ENCODE data around the gene ROR2.

DNA sequence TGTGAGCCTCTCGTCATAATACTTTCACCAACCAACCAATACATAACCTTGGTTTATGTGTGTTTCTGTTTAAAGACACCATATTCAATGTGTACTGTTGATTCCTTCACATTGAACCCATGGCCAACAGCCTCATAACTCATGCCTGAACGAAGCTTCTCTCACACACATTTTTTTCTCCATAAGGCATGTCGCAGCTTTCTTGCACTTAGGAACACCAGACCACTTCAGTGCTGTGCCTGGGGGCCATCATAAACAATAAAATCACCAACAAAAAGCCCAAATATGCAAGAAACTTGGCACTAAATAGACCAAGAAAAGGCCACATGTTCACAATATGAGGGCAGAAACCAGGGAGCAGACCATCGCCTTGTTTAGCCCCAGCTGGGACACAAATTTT lies 192.2 kb downstream of the ROR2 start:
- TF ChIP-seq TAF7 (optimal IDR thresholded peaks at IDR 0.05; ENCODE audit: borderline replicate concordance, low read depth, low read length): no peak
- TF ChIP-seq EP300 (IDR thresholded peaks at IDR 0.05; ENCODE audit: borderline replicate concordance in 1 of 2, low read depth in 2 of 2, low read length in 2 of 2): no peak
- TF ChIP-seq, protein P1, sequence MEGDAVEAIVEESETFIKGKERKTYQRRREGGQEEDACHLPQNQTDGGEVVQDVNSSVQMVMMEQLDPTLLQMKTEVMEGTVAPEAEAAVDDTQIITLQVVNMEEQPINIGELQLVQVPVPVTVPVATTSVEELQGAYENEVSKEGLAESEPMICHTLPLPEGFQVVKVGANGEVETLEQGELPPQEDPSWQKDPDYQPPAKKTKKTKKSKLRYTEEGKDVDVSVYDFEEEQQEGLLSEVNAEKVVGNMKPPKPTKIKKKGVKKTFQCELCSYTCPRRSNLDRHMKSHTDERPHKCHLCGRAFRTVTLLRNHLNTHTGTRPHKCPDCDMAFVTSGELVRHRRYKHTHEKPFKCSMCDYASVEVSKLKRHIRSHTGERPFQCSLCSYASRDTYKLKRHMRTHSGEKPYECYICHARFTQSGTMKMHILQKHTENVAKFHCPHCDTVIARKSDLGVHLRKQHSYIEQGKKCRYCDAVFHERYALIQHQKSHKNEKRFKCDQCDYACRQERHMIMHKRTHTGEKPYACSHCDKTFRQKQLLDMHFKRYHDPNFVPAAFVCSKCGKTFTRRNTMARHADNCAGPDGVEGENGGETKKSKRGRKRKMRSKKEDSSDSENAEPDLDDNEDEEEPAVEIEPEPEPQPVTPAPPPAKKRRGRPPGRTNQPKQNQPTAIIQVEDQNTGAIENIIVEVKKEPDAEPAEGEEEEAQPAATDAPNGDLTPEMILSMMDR (IDR thresholded peaks at IDR 0.05; ENCODE audit: control extremely low read depth in 1 of 3, insufficient read depth in 1 of 3, low read depth in 1 of 3, low read length in 3 of 3): no peak
- TF ChIP-seq SP2 (IDR thresholded peaks at IDR 0.05; ENCODE audit: low read length): no peak
- no peak for TF ChIP-seq RNF2 (IDR thresholded peaks at IDR 0.05; ENCODE audit: borderline replicate concordance, low read depth, low read length, missing control alignments, poor library complexity, severe bottlenecking)
- TF ChIP-seq SUZ12 (IDR thresholded peaks at IDR 0.05; ENCODE audit: low read length): no peak
- no peak for TF ChIP-seq NANOG (IDR thresholded peaks at IDR 0.05; ENCODE audit: insufficient read depth, low read depth, low read length, poor library complexity, severe bottlenecking)
- TF ChIP-seq EZH2 (IDR thresholded peaks at IDR 0.05; ENCODE audit: low read depth, low read length, severe bottlenecking): no peak
- TF ChIP-seq CHD2 (IDR thresholded peaks at IDR 0.05; ENCODE audit: low read length): no peak
- no peak for TF ChIP-seq ASH2L (IDR thresholded peaks at IDR 0.05; ENCODE audit: low read length)
- TF ChIP-seq, protein P2, sequence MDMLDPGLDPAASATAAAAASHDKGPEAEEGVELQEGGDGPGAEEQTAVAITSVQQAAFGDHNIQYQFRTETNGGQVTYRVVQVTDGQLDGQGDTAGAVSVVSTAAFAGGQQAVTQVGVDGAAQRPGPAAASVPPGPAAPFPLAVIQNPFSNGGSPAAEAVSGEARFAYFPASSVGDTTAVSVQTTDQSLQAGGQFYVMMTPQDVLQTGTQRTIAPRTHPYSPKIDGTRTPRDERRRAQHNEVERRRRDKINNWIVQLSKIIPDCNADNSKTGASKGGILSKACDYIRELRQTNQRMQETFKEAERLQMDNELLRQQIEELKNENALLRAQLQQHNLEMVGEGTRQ (IDR thresholded peaks at IDR 0.05; ENCODE audit: low read length): no peak

Data from H1 (cell line).